Measurements from ENCODE around the gene PROSER2.

- TF ChIP-seq, protein P1, sequence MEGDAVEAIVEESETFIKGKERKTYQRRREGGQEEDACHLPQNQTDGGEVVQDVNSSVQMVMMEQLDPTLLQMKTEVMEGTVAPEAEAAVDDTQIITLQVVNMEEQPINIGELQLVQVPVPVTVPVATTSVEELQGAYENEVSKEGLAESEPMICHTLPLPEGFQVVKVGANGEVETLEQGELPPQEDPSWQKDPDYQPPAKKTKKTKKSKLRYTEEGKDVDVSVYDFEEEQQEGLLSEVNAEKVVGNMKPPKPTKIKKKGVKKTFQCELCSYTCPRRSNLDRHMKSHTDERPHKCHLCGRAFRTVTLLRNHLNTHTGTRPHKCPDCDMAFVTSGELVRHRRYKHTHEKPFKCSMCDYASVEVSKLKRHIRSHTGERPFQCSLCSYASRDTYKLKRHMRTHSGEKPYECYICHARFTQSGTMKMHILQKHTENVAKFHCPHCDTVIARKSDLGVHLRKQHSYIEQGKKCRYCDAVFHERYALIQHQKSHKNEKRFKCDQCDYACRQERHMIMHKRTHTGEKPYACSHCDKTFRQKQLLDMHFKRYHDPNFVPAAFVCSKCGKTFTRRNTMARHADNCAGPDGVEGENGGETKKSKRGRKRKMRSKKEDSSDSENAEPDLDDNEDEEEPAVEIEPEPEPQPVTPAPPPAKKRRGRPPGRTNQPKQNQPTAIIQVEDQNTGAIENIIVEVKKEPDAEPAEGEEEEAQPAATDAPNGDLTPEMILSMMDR (IDR thresholded peaks at IDR 0.05; ENCODE audit: low read depth, low read length), result no peak
- no peak for TF ChIP-seq EZH2phosphoT487 (IDR thresholded peaks at IDR 0.05; ENCODE audit: low read depth)
Observed at GRCh38 chr10:11781114-11781513, 42.0 kb upstream of the PROSER2 start.

All from OCI-LY3 (cell line).